Neutrophil (primary cell): ENCODE results near the gene LAMA3.

ENCODE experiments used
- H3K27ac ChIP-seq: fragments of 200-600 bp; sonication (generic); 2 replicates; pipeline ENCODE4 v1.5.1; 2016; ENCODE audit warnings: mild to moderate bottlenecking, moderate library complexity
- H3K27me3 ChIP-seq: fragments of 200-600 bp; sonication (generic); 2 replicates; pipeline ENCODE4 v1.6.0; 2016; ENCODE audit warnings: mild to moderate bottlenecking
- H3K36me3 ChIP-seq: fragments of 200-600 bp; sonication (generic); 2 replicates; pipeline ENCODE4 v1.5.1; 2017
- H3K4me1 ChIP-seq, 2 experiments: fragments of 200-600 bp in 1 of 2; sonication (generic) in 1 of 2; 1 replicate in 1 of 2; 2 replicates in 1 of 2; pipeline versions ENCODE4 v1.5.1 to v1.6.1; 2013 to 2016; ENCODE audit warnings: low read depth in 1 of 2, low read length in 1 of 2, mild to moderate bottlenecking in 1 of 2, moderate library complexity in 1 of 2; ENCODE audit not compliant: control insufficient read depth in 1 of 2, insufficient read depth in 1 of 2
- H3K4me3 ChIP-seq, 2 experiments: fragments of 200-600 bp in 1 of 2; sonication (generic) in 1 of 2; 1 replicate in 1 of 2; 2 replicates in 1 of 2; pipeline ENCODE4 v1.5.1; 2013 to 2016; ENCODE audit warnings: low read depth in 1 of 2, low read length in 1 of 2, mild to moderate bottlenecking in 1 of 2, moderate library complexity in 1 of 2
- H3K9me3 ChIP-seq: fragments of 200-600 bp; sonication (generic); 2 replicates; pipeline ENCODE4 v1.5.1; 2016
- TF ChIP-seq, protein P1 (sequence below): fragments of 200-600 bp; sonication (generic); IDR thresholded peaks from 2 replicates; pipeline ENCODE4 v1.5.1; 2016; ENCODE audit warnings: antibody characterized with exemption

LAMA3 gene

DNA sequence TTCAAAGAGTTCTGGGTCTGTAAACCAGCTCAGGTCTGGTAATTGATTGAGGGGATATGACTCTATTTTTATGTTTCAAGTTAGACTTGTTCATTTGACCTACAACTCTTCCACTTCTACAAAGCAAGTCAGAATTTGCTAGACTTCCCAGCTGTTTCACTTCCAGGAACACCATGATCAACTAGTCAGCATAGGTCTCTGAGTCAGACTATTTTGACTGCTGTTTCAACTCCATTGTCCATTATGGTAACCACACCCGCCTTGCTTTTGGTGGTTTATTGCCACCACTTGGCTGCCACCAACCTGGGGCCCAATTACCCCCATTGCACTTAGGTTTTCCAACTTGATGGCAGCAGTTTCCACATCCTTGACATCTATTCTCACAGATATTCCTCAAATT, 116.6 kb downstream of the LAMA3 start:
- TF ChIP-seq, protein P1, sequence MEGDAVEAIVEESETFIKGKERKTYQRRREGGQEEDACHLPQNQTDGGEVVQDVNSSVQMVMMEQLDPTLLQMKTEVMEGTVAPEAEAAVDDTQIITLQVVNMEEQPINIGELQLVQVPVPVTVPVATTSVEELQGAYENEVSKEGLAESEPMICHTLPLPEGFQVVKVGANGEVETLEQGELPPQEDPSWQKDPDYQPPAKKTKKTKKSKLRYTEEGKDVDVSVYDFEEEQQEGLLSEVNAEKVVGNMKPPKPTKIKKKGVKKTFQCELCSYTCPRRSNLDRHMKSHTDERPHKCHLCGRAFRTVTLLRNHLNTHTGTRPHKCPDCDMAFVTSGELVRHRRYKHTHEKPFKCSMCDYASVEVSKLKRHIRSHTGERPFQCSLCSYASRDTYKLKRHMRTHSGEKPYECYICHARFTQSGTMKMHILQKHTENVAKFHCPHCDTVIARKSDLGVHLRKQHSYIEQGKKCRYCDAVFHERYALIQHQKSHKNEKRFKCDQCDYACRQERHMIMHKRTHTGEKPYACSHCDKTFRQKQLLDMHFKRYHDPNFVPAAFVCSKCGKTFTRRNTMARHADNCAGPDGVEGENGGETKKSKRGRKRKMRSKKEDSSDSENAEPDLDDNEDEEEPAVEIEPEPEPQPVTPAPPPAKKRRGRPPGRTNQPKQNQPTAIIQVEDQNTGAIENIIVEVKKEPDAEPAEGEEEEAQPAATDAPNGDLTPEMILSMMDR = no peak

DNA sequence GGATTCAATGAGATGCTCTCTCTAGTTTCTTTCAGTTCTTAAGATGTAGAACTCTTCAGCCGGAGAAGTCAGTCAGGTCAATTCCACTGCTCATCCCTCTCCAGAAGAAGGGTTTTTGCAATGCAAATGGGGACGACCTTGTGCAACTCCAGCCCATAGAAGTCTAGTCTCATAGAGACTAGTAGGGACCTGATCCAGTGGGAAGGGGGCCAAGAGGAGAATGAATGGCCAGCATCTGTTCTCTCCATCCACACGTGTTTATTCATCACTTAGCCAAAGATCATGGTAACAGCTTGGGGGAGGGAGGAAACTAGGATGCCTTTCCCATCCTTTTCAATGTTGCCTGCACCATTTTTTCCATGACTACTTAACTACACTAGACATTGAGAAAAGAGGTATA, 120.2 kb downstream of the LAMA3 start:
- H3K9me3 ChIP-seq = no peaks in the 10 kb centered on the region
- H3K4me1 ChIP-seq = no peaks in the 10 kb centered on the region
- H3K27ac ChIP-seq = no peak overlapping the region
- TF ChIP-seq, protein P1 = no peak
- no peaks in the 10 kb centered on the region for H3K36me3 ChIP-seq
- no peaks in the 10 kb centered on the region for H3K27me3 ChIP-seq
- no peak overlapping the region for H3K4me3 ChIP-seq

More for the DNA sequence above, 116.6 kb downstream of the LAMA3 start:
- no peaks in the 10 kb centered on the region for H3K4me1 ChIP-seq
- H3K27me3 ChIP-seq = no peaks in the 10 kb centered on the region
- H3K9me3 ChIP-seq = no peaks in the 10 kb centered on the region
- H3K4me3 ChIP-seq = no peak overlapping the region
- H3K36me3 ChIP-seq = no peaks in the 10 kb centered on the region
- no peak overlapping the region for H3K27ac ChIP-seq

DNA sequence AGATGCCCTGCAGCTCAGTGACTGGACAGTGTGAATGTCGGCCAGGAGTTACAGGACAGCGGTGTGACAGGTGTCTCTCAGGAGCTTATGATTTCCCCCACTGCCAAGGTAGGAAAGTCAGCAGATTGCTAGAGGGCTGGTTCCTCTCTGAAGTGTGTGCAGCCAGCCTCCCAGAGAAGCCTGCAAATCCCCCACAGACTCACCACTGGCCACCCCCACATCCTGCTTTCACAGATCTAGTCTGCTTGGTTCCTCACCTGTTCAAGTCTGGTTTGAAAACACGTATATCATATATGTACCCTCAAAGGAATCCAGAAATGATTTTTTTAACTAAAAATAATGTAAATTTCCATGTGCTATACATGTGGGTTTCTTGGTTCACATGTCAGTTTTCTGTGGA, 121.1 kb downstream of the LAMA3 start:
- TF ChIP-seq, protein P1 = no peak
- no peaks in the 10 kb centered on the region for H3K36me3 ChIP-seq
- H3K9me3 ChIP-seq = no peaks in the 10 kb centered on the region

DNA sequence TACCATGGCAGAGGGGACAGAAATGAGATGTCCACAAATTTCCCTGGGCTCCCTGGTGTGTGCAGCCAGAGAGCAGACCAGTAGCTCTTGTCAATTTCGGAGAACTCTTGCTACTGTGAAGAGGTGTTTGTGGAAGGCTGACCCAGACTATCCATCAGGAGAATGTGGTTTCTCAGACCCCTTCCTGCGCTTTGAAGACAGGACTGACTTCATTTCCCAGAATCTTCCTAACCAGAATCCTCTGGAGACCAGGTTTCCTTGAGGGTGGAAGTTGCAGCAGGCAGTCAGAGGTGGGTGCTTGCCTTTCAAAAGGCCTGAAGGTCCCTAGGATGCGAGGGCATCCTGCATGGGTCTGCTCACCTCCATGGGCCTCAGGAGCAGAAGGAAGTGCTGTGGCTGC, 121.9 kb downstream of the LAMA3 start:
- Histone ChIP-seq H3K4me3 (no peak overlapping the region), H3K27ac (no peak overlapping the region), H3K4me1 (no peaks in the 10 kb centered on the region), H3K27me3 (no peaks in the 10 kb centered on the region), H3K36me3 (no peaks in the 10 kb centered on the region), H3K9me3 (no peaks in the 10 kb centered on the region)
- TF ChIP-seq, protein P1 = no peak

More for the DNA sequence above, 121.1 kb downstream of the LAMA3 start:
- Histone ChIP-seq H3K27me3 (no peaks in the 10 kb centered on the region), H3K4me3 (no peak overlapping the region), H3K4me1 (no peaks in the 10 kb centered on the region), H3K27ac (no peak overlapping the region)

DNA sequence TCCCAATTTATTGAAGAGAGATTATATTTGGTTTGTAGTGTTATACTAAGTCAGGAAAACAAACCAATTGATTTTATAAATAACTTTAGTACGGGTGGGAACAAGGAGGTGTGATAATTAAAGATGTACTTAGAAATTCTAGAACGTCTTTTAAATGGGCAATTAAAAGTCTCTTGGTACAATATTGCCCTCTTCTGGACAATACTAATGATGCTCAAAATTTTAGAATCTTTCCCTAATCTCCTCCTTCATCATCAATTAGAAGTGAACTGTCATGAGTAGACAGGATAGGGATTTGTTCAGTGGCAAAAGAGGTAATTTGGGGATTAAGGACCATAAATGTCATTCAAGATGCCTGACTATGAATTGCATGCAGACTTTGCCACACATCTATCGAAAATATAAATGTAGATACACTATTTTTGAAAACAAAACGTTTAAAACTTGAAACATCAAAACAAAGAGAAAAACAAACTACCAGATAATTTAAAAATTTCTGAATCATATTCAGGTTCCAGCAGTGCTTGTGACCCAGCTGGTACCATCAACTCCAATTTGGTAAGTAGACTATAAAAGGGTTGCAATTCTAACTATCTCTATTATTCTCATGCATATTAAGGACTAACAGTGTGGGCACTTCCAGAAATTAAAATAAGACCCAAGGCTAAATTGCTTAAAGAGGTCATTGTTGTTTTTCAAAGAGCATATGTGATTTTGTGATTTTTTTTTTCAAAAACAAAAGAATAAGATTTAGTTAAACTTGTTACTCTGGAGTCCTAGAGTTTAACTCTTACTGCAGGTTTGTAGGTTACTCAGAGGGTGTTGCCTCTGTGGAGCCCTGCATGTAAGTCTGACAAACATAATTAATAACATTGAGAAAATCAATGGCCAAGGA, 123.5 kb downstream of the LAMA3 start:
- Histone ChIP-seq H3K9me3 (no peaks in the 10 kb centered on the region), H3K27me3 (no peaks in the 10 kb centered on the region), H3K4me3 (no peak overlapping the region), H3K4me1 (no peaks in the 10 kb centered on the region), H3K36me3 (no peaks in the 10 kb centered on the region), H3K27ac (no peak overlapping the region)
- TF ChIP-seq, protein P1 = no peak
